GM19099 (cell line): ENCODE measurements around the gene SCN10A.

Experiments used
- POLR2A ChIP-seq: IDR thresholded peaks from 3 replicates; pipeline ENCODE4 v1.6.1; 2011; ENCODE audit warnings: low read depth; ENCODE audit not compliant: insufficient read length; ENCODE audit errors: extremely low read depth

Gene SCN10A

GRCh38 chr3:38811822-38812221 is 4.2 kb downstream of the SCN10A start:
- no peak for TF ChIP-seq POLR2A

- no peak for TF ChIP-seq POLR2A
These were observed 10.1 kb downstream of the SCN10A start for GRCh38 chr3:38805765-38806386.

DNA sequence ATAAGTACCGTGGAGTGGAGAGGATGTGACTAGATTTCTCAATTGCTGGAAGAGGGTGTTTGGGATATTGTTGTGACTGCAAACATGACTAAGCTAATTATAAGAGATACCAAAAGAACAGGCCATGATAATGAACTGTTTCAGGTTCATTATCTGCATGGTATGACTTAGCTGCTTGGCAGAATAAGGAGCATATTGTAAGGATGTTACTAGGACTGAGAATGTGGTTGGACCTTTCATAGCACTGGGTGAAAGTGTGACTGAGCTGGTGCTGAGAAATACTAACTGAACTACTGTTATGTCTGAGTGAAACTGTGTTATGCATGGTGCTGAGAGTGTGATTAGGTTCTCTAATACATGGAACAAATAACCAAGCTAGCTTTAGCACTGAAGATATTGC is 11.0 kb downstream of the SCN10A start:
- TF ChIP-seq POLR2A = no peak

- no peak for TF ChIP-seq POLR2A
These were observed 15.5 kb downstream of the SCN10A start for GRCh38 chr3:38800511-38800910.

- no peak for TF ChIP-seq POLR2A
These were observed 22.3 kb downstream of the SCN10A start for GRCh38 chr3:38793721-38794120.

- no peak for TF ChIP-seq POLR2A
These were observed 23.0 kb downstream of the SCN10A start for GRCh38 chr3:38792983-38793382.

DNA sequence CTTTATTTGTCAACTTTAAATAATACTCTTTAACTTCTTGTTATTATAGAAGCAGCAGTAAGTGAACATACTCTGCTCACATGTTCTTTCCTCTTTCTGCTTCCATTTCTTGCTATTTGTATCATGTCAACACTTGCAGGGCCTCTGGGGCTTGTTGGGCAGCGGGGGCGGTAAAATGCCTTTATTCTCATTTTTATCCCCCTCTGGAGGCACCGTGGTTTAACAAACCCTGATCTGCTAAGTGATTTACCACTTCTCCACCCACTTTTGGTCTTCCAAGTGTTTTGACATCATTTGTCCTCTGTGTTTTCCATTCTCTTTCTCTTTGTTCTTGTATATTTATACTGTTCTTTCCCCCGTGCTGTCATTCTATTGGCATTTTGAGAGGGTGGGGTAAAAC is 33.9 kb downstream of the SCN10A start:
- no peak for TF ChIP-seq POLR2A

GRCh38 chr3:38773528-38773927 is 42.5 kb downstream of the SCN10A start:
- TF ChIP-seq POLR2A = no peak

GRCh38 chr3:38763569-38763968 is 52.4 kb downstream of the SCN10A start:
- TF ChIP-seq POLR2A = no peak

GRCh38 chr3:38758557-38758956 is 57.5 kb downstream of the SCN10A start:
- no peak for TF ChIP-seq POLR2A

DNA sequence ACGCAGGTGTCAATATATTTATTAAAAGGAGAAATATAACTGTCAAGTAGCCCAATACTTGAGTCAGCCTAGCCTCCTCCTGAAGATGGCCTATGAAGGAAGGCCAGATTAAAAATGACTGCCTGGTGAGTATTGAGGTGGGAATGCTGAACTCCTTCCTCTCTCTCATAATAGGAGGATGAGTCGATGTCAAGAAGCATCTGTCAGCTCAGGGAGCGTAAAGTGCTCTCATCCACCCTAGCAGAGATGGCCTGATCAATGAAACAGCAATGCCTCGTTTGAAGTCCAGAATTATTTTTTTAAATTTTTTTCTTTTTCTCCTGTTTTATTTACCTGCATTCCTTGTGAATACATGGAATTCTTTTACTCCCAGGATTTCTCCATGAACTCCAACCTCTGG is 58.3 kb downstream of the SCN10A start:
- no peak for TF ChIP-seq POLR2A

DNA sequence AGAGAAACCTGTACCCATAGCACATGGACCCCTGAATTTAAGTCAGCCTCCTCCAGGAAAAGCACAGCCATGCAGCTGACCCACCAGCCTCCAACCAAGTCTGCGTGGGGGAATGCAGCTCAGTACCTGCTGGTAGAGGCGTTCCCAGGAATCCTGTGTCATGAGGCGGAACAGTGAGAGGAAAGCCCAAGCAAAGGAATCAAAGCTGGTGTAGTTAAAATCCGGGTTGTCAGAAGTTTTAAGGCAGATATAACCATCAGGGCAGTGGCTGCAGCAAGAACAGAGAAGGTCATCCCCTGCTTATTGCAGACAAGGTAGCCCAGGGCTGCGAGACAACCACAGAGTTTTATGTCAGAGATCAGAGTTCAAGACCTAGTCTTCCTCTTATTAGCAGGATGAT is 59.1 kb downstream of the SCN10A start:
- no peak for TF ChIP-seq POLR2A

GRCh38 chr3:38755130-38755529 is 60.9 kb downstream of the SCN10A start:
- TF ChIP-seq POLR2A = no peak

- no peak for TF ChIP-seq POLR2A
These were observed 69.4 kb downstream of the SCN10A start for GRCh38 chr3:38746641-38747040.

GRCh38 chr3:38743043-38743442 is 73.0 kb downstream of the SCN10A start:
- no peak for TF ChIP-seq POLR2A

GRCh38 chr3:38742550-38742949 is 73.5 kb downstream of the SCN10A start:
- no peak for TF ChIP-seq POLR2A

DNA sequence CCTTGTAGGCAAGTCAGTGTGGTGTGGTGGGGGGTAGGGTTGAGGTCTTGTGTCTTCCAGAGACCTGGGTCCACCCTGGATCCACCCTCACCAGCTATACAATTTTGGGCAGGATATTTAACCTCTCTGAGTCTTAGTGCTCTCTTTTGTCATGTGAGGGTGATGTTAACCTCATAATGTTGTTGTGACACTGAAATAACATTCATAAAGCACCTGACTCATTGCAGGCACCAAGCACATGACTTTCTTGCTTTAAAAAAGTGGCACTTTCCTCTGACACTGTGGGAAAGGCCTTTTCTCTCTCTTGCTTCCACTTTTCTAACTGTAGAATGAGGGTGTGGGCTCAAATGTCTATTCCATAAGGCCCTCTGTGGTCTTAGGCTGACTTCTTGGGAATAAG is 75.5 kb downstream of the SCN10A start:
- TF ChIP-seq POLR2A = no peak

- no peak for TF ChIP-seq POLR2A
These were observed 76.1 kb downstream of the SCN10A start for GRCh38 chr3:38739931-38740330.

GRCh38 chr3:38739396-38739689 is 76.7 kb downstream of the SCN10A start:
- TF ChIP-seq POLR2A = no peak
